Measurements from ENCODE around the gene AAK1.

GRCh38 chr2:69571189-69571588 is 72.3 kb downstream of the AAK1 start:
- TF ChIP-seq, protein P1, sequence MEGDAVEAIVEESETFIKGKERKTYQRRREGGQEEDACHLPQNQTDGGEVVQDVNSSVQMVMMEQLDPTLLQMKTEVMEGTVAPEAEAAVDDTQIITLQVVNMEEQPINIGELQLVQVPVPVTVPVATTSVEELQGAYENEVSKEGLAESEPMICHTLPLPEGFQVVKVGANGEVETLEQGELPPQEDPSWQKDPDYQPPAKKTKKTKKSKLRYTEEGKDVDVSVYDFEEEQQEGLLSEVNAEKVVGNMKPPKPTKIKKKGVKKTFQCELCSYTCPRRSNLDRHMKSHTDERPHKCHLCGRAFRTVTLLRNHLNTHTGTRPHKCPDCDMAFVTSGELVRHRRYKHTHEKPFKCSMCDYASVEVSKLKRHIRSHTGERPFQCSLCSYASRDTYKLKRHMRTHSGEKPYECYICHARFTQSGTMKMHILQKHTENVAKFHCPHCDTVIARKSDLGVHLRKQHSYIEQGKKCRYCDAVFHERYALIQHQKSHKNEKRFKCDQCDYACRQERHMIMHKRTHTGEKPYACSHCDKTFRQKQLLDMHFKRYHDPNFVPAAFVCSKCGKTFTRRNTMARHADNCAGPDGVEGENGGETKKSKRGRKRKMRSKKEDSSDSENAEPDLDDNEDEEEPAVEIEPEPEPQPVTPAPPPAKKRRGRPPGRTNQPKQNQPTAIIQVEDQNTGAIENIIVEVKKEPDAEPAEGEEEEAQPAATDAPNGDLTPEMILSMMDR (conservative IDR thresholded peaks at IDR 0.05 in 1 of 2, IDR thresholded peaks at IDR 0.05 in 1 of 2; ENCODE audit: extremely low read depth in 1 of 2, insufficient read depth in 1 of 2, low read depth in 1 of 2, low read length in 2 of 2) = no peak
- TF ChIP-seq EZH2 (IDR thresholded peaks at IDR 0.05; ENCODE audit: borderline replicate concordance, low read length) = no peak
